ENCODE results near the gene BBX.

Gene BBX

DNA sequence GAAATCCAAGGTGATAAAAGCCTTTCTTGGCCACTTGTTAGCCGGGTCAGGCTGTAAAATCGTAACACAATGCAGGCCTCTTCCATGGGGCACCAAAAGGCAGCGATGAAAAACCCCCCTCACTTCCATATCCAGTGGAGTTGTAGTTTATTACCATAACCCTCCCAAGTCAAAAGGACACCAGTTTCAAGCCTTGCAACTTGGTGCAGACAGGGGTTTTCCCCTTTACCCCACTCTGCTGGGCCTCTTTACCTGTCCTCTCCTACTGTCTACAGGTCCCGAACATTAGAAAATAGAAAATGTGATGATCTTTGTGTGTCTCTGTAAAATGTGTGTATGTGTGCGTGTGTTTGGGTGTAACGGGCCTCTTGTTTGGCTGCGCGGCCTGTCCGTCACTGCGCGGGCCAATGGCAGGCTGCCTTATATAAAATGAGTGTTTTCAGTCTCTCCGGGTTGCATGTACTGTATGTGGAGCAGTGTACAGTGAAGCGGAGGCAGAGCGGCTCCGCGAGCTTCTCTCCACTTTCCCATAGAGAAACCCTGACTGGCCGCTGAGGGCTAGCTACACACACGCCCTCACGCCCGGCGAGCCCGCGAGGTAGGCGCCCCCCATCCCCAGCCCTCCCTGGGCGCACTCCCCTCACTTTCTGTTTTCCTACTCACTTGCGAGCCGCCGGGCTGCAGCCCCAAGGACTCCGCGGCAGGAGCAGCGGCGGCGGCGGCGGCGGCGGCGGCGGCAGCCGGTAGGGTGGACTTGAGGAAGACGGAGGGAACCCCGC, at the start of gene BBX:
BBX (plus strand) TSS at position 453 of the 779 bp plus-strand sequence. CDS start 187,499 bp downstream, outside the sequence.
- peak; percentile 88 for DNase-seq

DNA sequence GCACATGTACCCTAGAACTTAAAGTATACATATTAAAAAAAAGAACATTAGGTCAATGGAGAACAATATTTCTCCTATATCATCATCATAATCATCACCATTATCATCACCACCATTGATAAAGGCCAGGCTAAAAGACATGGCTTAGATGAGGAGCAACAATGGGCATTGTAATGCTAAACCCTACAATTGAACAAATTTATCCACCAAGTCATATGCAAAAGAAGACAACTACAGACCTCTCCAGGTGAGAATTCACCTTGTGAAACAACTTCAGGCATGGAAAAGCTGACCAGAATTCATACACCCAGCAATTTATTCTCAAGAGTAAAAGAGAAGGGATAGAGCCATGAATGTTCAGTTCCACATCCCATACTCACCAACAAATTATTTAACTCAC, 46.3 kb upstream of the BBX start:
- no peak for DNase-seq

DNA sequence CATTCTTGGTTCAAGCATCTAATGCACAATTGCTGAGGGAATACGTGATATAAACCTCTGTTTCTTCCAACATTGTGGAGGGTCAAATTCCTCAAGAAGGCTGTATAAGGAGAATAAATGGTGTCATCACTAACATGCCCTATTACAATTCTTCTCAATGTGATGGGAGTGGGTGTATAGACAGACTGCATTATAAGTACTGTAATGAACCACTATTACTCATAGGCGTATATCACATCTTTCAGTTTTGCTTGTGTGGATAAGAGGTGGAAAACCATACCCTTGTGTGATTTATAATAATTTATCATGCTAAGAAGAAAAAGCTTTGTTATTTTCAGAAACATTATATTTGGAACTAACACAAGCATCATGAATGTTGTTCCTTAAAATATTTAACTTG, 35.3 kb upstream of the BBX start:
- no peak for DNase-seq

DNA sequence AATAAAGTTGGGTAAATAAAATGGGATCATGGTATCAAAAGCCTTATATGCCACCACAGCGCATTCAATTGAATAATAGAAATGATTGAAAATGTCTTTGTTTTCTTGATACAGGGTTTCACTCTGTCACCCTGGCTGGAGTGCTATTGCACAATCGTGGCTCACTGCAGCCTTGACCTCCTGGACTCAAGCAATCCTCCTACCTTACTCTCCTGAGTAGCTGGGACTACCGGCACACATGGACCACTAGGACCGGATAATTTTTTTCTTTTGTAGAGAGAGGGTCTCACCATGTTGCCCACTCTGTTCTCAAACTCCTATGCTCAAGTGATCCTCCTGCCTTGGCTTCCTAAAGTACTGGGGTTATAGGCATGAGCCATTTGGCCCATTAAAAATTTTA, 33.8 kb upstream of the BBX start:
- no peak for DNase-seq

- no peak for DNase-seq
These were observed 29.6 kb upstream of the BBX start for GRCh38 chr3:107493134-107493533.

DNA sequence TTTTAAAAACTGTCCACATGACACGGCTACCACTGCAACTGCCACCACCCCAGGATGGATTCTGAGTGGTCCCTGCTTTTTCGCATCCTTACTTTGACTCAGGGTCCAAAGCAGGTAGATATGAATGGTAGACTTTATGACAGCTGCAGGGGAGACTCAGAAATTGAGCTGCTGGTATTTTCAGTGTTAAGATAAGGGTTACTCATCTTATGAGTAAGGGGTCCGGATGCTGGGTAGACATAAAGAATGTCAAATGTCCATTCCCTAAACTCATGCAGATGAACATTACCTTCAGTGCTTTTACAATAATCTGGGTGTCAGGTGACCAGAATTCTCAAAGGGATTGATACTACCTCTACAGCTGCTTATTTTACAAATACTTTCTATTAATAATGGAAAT, 25.9 kb upstream of the BBX start:
- DNase-seq, result no peak

DNA sequence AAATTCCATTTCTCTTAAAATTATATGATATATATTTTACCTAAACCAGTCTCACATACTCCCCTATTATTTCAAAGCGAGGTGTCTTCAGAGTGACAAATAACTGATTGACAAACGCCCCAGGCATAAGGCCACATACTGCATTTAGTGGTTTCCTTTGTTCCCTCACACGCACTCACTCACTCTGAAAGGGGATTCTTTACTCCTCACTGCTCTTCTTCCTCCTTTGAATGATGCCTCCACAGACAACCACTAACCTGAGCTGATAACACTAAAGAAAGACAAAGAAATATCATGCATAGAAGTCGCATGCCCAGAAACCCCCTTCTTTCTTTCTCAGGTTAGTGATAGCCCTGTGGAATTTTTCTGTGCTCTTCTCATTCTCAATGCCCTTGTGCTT, 24.1 kb upstream of the BBX start:
- no peak for DNase-seq

- DNase-seq, result no peak
These were observed 16.3 kb upstream of the BBX start for GRCh38 chr3:107506458-107506857.

DNA sequence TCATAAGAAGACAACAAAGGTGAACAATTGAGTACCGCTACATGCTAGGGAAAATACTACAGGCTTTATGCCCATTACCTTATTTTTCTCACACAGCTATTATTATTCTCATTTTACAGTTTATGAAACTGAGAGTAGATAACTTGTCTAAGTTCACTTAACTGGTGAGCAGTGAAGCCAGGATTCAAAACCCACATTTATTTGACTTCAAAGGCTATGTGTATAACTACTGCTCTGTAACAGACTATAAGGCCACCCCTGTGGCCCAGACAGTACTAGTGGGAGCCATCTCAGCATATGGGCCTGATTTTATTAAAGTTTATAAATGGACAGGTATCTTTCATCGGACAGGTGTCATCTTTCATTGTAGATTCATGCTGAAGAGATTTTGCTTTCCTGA, 14.4 kb upstream of the BBX start:
- no peak for DNase-seq

- DNase-seq, result no peak
These were observed 10.7 kb upstream of the BBX start for GRCh38 chr3:107512108-107512507.

DNA sequence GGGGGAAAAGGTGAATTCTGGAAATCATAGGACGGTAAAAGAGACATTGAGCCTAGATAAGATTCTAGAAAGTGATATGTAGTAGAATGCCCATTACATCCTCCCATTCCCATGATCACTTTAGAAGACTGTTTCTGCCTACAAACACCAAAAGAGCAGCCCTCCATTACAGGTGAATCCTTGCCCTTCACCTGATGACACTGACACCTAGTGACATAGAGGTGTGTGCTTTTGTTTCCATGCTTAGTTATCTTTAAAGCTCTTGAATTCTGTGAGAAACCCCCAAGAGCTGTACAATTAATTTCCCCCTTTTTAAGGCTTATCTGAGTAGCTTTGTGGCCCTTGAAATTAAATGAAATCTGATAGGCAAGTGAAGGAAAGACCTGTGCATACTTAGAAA, 8.3 kb upstream of the BBX start:
- no peak for DNase-seq

- no peak for DNase-seq
These were observed 6.3 kb upstream of the BBX start for GRCh38 chr3:107516475-107516874.

- DNase-seq, result no peak
These were observed 2.2 kb upstream of the BBX start for GRCh38 chr3:107520535-107520934.

DNA sequence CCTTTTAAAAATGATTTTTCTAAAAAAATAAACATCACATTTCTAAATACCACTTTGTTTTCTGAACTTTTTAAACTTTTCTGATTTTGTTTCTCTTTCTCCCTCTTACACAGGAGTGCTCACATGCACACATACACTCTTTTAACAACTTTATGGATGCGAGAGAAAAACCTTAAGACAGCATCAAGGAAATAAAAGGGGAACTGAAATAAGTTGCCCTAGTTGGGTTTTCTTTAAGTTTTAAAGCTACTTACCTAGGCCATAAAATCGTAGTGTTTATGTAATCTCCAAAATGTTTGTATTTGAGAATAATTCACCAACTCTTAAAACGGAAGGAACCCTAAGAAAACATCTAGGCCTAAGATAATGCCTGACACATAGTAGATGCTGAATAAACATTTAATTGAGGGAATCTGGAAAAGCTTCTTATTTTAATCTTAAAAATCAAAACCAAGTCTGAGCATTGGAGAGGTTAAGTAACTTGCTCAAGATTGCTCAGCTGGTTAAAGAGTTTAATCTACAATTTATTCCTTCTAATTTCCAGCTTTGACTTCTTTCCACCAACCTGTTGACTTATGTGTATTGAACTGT, 1.2 kb upstream of the BBX start:
- no peak for DNase-seq

DNA sequence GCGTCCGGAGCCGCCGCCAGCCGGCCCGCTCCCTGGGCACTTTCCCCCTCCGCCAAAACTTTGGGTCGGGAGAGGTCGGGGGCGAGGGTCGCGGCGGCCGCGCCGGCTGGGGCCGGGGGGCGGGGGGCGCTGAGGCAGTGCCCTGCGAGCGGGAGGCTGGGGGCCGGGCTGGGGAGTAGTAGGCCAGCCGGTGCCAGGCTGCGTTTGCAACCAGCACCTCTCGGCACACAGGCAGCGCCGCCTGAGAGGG, 452 bp downstream of the BBX start:
- DNase-seq, result no peak

GRCh38 chr3:107523539-107524325, 970 bp downstream of the BBX start:
- peak; percentile 50 for DNase-seq

- no peak for DNase-seq
These were observed 1.6 kb downstream of the BBX start for GRCh38 chr3:107524326-107524840.

GRCh38 chr3:107524841-107525643, 2.3 kb downstream of the BBX start:
- DNase-seq, result no peak

GRCh38 chr3:107525644-107526305, 3.0 kb downstream of the BBX start:
- no peak for DNase-seq

GRCh38 chr3:107531917-107532469, 9.2 kb downstream of the BBX start:
- no peak for DNase-seq

DNA sequence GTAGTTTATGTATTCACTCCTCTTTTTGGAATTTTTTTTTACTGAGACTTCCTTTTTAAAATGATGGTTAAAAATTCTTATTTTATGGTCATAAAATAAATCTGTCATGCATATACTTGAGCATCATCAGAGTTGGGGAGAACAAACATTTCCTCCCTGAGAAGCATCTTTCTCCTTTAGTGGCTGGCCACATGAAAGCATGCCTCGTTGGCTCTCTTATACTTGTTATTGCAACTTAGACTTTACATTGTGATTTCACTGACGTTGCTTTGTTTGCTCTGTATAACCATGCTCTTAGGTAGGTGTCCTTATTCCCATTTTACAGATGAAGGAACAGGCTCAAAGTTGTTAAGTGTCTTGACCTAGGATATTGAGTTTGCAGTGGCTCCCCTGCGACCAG, 18.1 kb downstream of the BBX start:
- no peak for DNase-seq

DNA sequence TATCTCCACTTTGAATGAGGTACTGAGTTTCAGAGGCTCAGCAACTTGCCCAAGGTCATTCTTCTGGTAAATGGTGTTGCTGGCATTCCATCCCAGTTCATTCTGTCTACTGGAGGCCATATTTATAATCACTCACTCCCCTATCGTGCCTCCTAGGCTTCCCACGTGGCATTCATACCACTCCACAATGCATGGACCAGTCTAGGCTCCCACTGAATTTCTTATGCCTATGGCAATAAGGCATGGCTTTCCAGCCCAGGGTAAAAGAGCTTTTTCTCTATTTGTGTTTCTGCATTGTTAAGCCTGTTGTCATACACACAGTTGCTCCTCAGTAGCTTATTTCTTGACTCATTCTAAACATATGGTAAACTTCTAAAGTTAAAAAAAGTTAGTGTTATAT, 19.9 kb downstream of the BBX start:
- no peak for DNase-seq

Data from NCI-H345 (cell line).